Right renal cortex interstitium (tissue), 3 donors: ENCODE measurements around the gene ROS1. TPM values are rescaled to one million over a fixed set of nuclear protein-coding genes. Genes with fewer than 3 reads are reported as not detected.
A peak's percentile ranks its signal among the peaks of the same experiment; 100 is the strongest.
"Not testable (repeated sequence)": the region's sequence is repeated elsewhere in the genome, so short reads cannot be mapped to it uniquely, and the experiment has no call there.

Experiments
- DNase-seq, 3 donors: peaks; one replicate each; pipeline ENCODE4 v3.0.0-alpha.2; 2013; ENCODE audit warnings: low read depth in 3 of 3, low spot score in 2 of 3
- polyA plus RNA-seq, 3 donors: library from polyadenylated mRNA; unstranded; fragments of 120-200 nt; gene quantifications; one replicate each; pipeline ENCODE4 v1.2.1, GENCODE V29; 2013; ENCODE audit not compliant: insufficient read length in 3 of 3

The ROS1 gene
- under 1 TPM; 0.12 to 0.16 (median 0.15) TPM for polyA plus RNA-seq

GRCh38 chr6:117425431-117426153 lies at the start of gene ROS1:
ROS1 (minus strand) TSS chr6:117425942; CDS start chr6:117425656, 286 bp downstream.
- no peak for DNase-seq

- no peak for DNase-seq
These were observed 47.7 kb upstream of the ROS1 start for GRCh38 chr6:117473401-117473800.

- no peak for DNase-seq
These were observed 46.9 kb upstream of the ROS1 start for GRCh38 chr6:117472667-117473066.

DNA sequence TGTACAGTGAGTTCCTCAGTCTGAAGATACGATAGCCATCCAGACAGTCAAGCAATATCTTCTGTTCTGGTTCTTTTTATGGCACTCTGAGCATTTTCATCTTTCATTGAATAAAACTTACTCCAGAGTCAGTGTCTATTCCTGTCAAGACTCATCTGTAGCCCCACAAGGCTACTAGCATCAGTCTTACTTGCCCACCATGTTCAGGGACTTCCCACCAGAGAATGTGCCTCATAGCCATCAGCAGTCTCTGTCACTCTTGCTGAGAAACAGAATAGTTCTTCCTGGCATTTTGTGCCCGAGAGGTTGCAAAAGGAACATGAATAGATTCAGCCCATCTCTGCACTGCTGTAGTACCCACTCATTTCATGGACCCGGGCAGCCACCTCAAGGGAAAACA lies 44.0 kb upstream of the ROS1 start:
- DNase-seq: no peak

DNA sequence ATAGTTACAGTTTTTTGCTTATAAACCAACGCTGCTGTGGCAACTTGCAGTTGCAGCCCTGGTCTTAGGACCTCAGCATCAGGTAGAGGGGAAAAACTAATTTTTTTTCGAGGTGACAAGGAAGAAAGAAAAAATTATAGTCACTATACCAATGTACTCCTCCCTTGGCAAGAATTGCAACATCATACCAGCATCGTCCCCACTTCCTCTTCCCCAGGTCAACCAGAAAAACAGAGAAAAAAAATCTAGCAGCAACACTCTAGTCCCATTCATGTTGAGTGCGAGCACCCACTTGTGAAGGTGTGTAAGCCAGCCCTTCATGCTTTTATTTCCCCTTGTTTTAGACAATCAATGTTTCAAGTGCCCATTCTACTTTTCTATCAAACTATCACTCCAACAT lies 43.6 kb upstream of the ROS1 start:
- no peak for DNase-seq

GRCh38 chr6:117468527-117468926 lies 42.8 kb upstream of the ROS1 start:
- not testable (repeated sequence) for DNase-seq

DNA sequence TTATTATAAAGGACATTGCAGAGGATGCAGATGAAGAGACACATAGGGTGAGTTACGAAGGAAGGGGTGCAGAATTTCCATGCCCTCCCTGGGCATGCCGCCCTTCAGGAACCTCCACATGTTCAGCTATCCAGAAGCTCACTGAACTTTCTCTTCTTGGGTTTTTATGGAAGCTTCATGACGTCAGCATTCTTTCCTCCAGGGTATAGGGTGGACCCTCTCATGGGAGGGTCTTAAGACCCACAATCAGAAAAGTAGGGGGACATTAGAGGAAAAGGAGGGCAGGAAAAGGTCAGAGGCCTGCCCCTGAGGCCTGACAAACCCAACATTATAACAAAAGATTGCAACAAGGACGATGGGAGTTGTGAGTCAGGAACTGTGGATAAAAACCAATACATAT lies 42.1 kb upstream of the ROS1 start:
- no peak for DNase-seq

DNA sequence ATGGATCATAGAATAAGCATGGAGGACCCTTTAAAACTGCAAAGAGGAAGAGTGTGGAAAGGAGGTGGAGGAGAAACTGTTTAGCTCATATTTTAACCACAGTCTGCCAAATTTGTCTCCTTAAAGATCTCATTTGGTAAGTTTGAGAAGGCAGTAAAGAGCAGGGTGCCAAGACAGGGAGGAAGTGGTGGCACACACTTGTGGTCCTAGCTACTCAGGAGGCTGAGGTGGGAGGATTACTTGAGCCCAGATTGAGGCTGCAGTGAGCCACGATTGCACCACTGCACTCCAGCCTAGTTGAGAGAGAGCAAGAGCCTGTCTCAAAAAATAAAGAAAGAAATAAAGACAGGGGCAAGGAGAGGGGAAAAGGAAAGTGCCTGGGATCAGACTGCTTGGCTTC lies 39.9 kb upstream of the ROS1 start:
- no peak for DNase-seq

DNA sequence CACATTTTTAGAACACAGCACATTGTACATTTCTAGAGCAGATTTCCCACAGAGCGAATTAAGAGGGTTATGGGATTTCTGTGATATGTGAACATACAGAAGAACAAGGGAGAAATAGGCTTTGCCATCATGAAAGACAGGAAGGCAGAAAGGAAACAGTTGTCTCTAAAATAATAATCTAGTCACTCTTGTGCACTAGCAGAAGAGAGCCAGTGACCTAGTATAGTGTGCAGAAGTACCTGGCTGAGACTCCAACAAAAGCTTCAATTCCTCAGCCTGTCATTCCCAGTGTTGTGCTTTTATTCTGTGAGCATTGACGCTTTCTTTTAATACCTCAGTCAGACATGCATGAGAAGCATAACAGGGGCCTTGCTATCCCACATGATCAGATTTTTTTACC lies 39.0 kb upstream of the ROS1 start:
- DNase-seq: no peak

- no peak for DNase-seq
These were observed 38.3 kb upstream of the ROS1 start for GRCh38 chr6:117463762-117464665.

- no peak for DNase-seq
These were observed 33.6 kb upstream of the ROS1 start for GRCh38 chr6:117459204-117459944.

DNA sequence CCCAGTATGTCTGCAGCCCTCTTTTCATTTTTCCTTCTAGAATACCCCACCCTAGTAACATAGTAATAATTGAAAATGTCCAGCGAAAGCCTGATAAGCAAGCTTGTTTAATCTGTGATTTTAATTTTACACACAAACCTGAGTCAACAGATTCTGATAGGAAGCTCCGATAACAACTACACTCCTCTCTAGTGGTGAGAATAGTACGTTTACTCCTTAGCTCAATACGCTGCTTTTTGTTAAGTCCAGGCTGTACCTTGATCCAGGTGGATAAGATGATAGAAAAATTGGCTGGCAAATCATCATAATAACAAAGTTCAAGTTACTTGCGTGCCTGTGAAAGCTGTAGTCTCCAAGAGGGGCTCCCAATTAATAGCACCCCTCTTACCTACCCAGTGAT lies 31.3 kb upstream of the ROS1 start:
- no peak for DNase-seq

DNA sequence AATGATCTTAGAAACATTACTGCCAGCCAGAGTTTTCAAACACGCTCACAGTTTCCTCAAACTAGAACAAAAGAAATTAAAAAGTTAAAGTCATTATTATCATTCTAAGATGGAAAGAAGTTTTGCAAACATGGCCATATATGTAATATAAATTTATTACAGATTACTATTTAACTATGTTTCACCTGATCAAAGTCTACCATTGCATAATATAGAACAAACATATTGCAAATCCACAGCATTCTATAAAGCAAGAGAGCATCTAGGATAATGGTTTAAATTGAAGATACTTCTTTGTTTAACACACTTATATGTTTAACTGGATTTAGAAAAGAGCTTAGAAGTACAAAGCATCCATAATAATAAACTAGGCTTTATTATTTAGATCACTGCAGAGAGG lies 30.5 kb upstream of the ROS1 start:
- no peak for DNase-seq

GRCh38 chr6:117451671-117452070 lies 25.9 kb upstream of the ROS1 start:
- DNase-seq: no peak

GRCh38 chr6:117449549-117450439 lies 24.1 kb upstream of the ROS1 start:
- DNase-seq: peak; percentile 36 to 65 (median 59)

- DNase-seq: no peak
These were observed 23.2 kb upstream of the ROS1 start for GRCh38 chr6:117448732-117449485.

GRCh38 chr6:117448011-117448410 lies 22.3 kb upstream of the ROS1 start:
- DNase-seq: no peak

DNA sequence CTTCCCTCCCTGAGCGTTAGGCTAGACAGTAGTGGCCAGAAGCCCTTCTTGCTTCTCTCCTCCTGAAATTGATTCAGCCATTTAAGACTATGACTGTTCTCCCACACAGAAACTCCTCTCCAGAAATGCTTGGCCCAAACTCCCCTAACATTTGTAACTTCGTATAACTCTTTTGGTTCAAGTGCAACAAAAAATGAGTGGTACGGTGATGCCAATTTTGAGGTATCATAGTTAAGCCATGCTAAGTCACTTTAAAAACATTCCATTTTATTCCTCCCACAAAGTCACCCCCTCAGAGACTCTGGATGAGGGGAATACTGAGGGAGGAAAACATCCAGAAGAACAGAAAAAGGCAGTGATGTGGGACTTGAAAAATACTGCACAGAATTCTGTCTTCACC lies 21.1 kb upstream of the ROS1 start:
- no peak for DNase-seq

- no peak for DNase-seq
These were observed 18.9 kb upstream of the ROS1 start for GRCh38 chr6:117444600-117444999.
